H9 (cell line): ENCODE measurements around the gene ELAVL1. TPM values are rescaled to one million over a fixed set of nuclear protein-coding genes. Genes with fewer than 3 reads are reported as not detected.
"Not testable (repeated sequence)": the region's sequence is repeated elsewhere in the genome, so short reads cannot be mapped to it uniquely, and the experiment has no call there.

ENCODE experiments used
- DNase-seq: peaks from one replicate; pipeline ENCODE4 v3.0.0-alpha.2; 2017
- H2AFZ ChIP-seq: one replicate; pipeline ENCODE4 v1.6.1; 2013; ENCODE audit warnings: mild to moderate bottlenecking, low read length, control low read depth, moderate library complexity
- H2AK5ac ChIP-seq: 2 replicates; pipeline ENCODE4 v1.6.1; 2013; ENCODE audit warnings: low read length, control low read depth, mixed read lengths; ENCODE audit not compliant: insufficient read length
- H2BK120ac ChIP-seq: one replicate; pipeline ENCODE4 v1.6.1; 2013; ENCODE audit warnings: low read depth, mild to moderate bottlenecking, low read length, control low read depth, inconsistent platforms; ENCODE audit not compliant: poor library complexity, severe bottlenecking
- H2BK12ac ChIP-seq: 2 replicates; pipeline ENCODE4 v1.6.1; 2013; ENCODE audit warnings: low read length, control low read depth, mixed read lengths, low read depth; ENCODE audit not compliant: insufficient read length
- H2BK15ac ChIP-seq: 2 replicates; pipeline ENCODE4 v1.6.1; 2013; ENCODE audit warnings: low read depth, low read length, control low read depth
- H2BK20ac ChIP-seq: one replicate; pipeline ENCODE4 v1.6.1; 2013; ENCODE audit warnings: low read depth, mild to moderate bottlenecking, low read length, control low read depth, inconsistent platforms; ENCODE audit not compliant: poor library complexity, severe bottlenecking
- H2BK5ac ChIP-seq: 2 replicates; pipeline ENCODE4 v1.6.1; 2013; ENCODE audit warnings: low read length, control low read depth, mixed read lengths; ENCODE audit not compliant: insufficient read length
- H3K14ac ChIP-seq: 2 replicates; pipeline ENCODE4 v1.6.1; 2013; ENCODE audit warnings: low read length, control low read depth; ENCODE audit not compliant: insufficient read depth
- H3K18ac ChIP-seq: 2 replicates; pipeline ENCODE4 v1.6.1; 2013; ENCODE audit warnings: low read depth, mild to moderate bottlenecking, mixed read lengths, low read length, control low read depth; ENCODE audit not compliant: insufficient read length
- H3K23ac ChIP-seq: 2 replicates; pipeline ENCODE4 v1.6.1; 2013; ENCODE audit warnings: low read length, control low read depth, mixed read lengths, low read depth; ENCODE audit not compliant: insufficient read length
- H3K23me2 ChIP-seq: 2 replicates; pipeline ENCODE4 v1.6.1; 2013; ENCODE audit warnings: low read depth, mild to moderate bottlenecking, mixed read lengths, low read length, control low read depth; ENCODE audit not compliant: insufficient read length, poor library complexity, severe bottlenecking
- H3K27ac ChIP-seq: 2 replicates; pipeline ENCODE4 v1.5.1; 2013; ENCODE audit warnings: low read length, control low read depth, mixed read lengths, low read depth; ENCODE audit not compliant: insufficient read length
- H3K27me3 ChIP-seq: 2 replicates; pipeline ENCODE4 v1.6.1; 2013; ENCODE audit warnings: low read length, control low read depth, inconsistent platforms; ENCODE audit not compliant: insufficient read depth
- H3K4ac ChIP-seq: 2 replicates; pipeline ENCODE4 v1.6.1; 2013; ENCODE audit warnings: low read depth, mild to moderate bottlenecking, control low read depth, inconsistent platforms, low read length, moderate library complexity
- H3K4me1 ChIP-seq: 2 replicates; pipeline ENCODE4 v1.6.1; 2013; ENCODE audit warnings: low read length, control low read depth, inconsistent platforms; ENCODE audit not compliant: insufficient read depth
- H3K4me2 ChIP-seq: 2 replicates; pipeline ENCODE4 v1.6.1; 2013; ENCODE audit warnings: low read length, control low read depth, mixed read lengths; ENCODE audit not compliant: insufficient read length, insufficient read depth
- H3K56ac ChIP-seq: 2 replicates; pipeline ENCODE4 v1.6.1; 2013; ENCODE audit warnings: low read depth, mild to moderate bottlenecking, mixed read lengths, low read length, control low read depth; ENCODE audit not compliant: insufficient read length
- H3K79me1 ChIP-seq: 2 replicates; pipeline ENCODE4 v1.6.1; 2013; ENCODE audit warnings: low read depth, mild to moderate bottlenecking, moderate library complexity, low read length, control low read depth, inconsistent platforms; ENCODE audit not compliant: insufficient read depth, poor library complexity, severe bottlenecking
- H3K79me2 ChIP-seq: 2 replicates; pipeline ENCODE4 v1.6.1; 2013; ENCODE audit warnings: low read length, control low read depth, inconsistent platforms; ENCODE audit not compliant: insufficient read depth
- H3K9ac ChIP-seq: 2 replicates; pipeline ENCODE4 v1.6.1; 2013; ENCODE audit warnings: low read length, control low read depth, mixed read lengths; ENCODE audit not compliant: insufficient read length; ENCODE audit errors: extremely low read depth
- H3K9me3 ChIP-seq: one replicate; pipeline ENCODE4 v1.6.1; 2013; ENCODE audit warnings: low read depth, low read length, inconsistent platforms; ENCODE audit not compliant: control insufficient read depth
- H3T11ph ChIP-seq: one replicate; pipeline ENCODE4 v1.6.1; 2013; ENCODE audit warnings: mild to moderate bottlenecking, low read length, control low read depth, inconsistent platforms
- H4K20me1 ChIP-seq: one replicate; pipeline ENCODE4 v1.6.1; 2013; ENCODE audit not compliant: control insufficient read depth, insufficient read length, insufficient read depth
- H4K5ac ChIP-seq: 2 replicates; pipeline ENCODE4 v1.6.1; 2013; ENCODE audit warnings: low read depth, mild to moderate bottlenecking, mixed read lengths, low read length, control low read depth; ENCODE audit not compliant: insufficient read length
- H4K8ac ChIP-seq: replicated peaks from 2 replicates; pipeline ENCODE4 v1.6.1; 2013; ENCODE audit warnings: low read length, control low read depth, mixed read lengths, low read depth; ENCODE audit not compliant: insufficient read length
- H4K91ac ChIP-seq: 2 replicates; pipeline ENCODE4 v1.6.1; 2013; ENCODE audit warnings: low read depth, mild to moderate bottlenecking, moderate library complexity, mixed read lengths, low read length, control low read depth; ENCODE audit not compliant: insufficient read length
- H3K27ac Mint-ChIP-seq, 3 experiments: 2 replicates in 2 of 3; 3 replicates in 1 of 3; pipeline ENCODE4 v1.8.0; 2020 to 2021; ENCODE audit warnings: mixed read lengths in 3 of 3, mild to moderate bottlenecking in 1 of 3, moderate library complexity in 1 of 3
- H3K27me3 Mint-ChIP-seq: 2 replicates; pipeline ENCODE4 v1.8.0; 2021; ENCODE audit warnings: low read depth, mild to moderate bottlenecking, moderate library complexity, mixed read lengths
- H3K36me3 Mint-ChIP-seq, 3 experiments: 2 replicates in 2 of 3; 3 replicates in 1 of 3; pipeline ENCODE4 v1.8.0; 2020 to 2021; ENCODE audit warnings: low read depth in 3 of 3, mixed read lengths in 3 of 3; ENCODE audit not compliant: insufficient read depth in 1 of 3
- H3K4me1 Mint-ChIP-seq, 2 experiments: 2 replicates each; pipeline ENCODE4 v1.8.0; 2020; ENCODE audit warnings: mixed read lengths in 2 of 2
- H3K4me3 Mint-ChIP-seq, 2 experiments: 2 replicates in 1 of 2; 3 replicates in 1 of 2; pipeline ENCODE4 v1.8.0; 2020 to 2021; ENCODE audit warnings: mild to moderate bottlenecking in 2 of 2, mixed read lengths in 2 of 2, moderate library complexity in 1 of 2
- H3K9me3 Mint-ChIP-seq, 2 experiments: 2 replicates in 1 of 2; 3 replicates in 1 of 2; pipeline ENCODE4 v1.8.0; 2020; ENCODE audit warnings: mild to moderate bottlenecking in 2 of 2, mixed read lengths in 2 of 2, moderate library complexity in 1 of 2
- CTCF ChIP-seq: fragments of 200-600 bp; sonication (generic); conservative IDR thresholded peaks from 3 replicates; pipeline ENCODE4 v1.8.0; 2021; ENCODE audit warnings: antibody characterized with exemption, mild to moderate bottlenecking
- WGBS: extraction: QIAGEN DNeasy Blood & Tissue Kit; methylation state at CpG from one replicate; pipeline ENCODE4 v1.1.7; 2013; ENCODE audit warnings: missing lambda C conversion rate, low lambda C conversion rate, mixed read lengths; ENCODE audit not compliant: insufficient read length; ENCODE audit errors: extremely low coverage; 5-methylcytosine and 5-hydroxymethylcytosine counted together
- total RNA-seq: library from RNA; stranded (reverse); gene quantifications from 2 replicates; pipeline ENCODE4 v1.2.1, GENCODE V29; 2021

The ELAVL1 gene
- total RNA-seq, 1 experiment from 2014 or later = 149 TPM

GRCh38 chr19:8034178-8034525 is 28.7 kb upstream of the ELAVL1 start:
- Mint-ChIP-seq H3K9me3 (no peaks in the 10 kb centered on the region), H3K27ac (peak overlapping the region in 1 of 3 experiments; percentile 89; a peak in 1 of 7 replicates), H3K4me3 (no peak overlapping the region), H3K4me1 (peaks cover 18 to 33% of the 10 kb centered on the region in 2 experiments), H3K27me3 (peaks cover 22% of the 10 kb centered on the region), H3K36me3 (no peaks in the 10 kb centered on the region; a peak in 3 of 7 replicates)
- no peak overlapping the region for H3K4me2 ChIP-seq
- H2BK5ac ChIP-seq = no peak overlapping the region
- no CpG with 5 or more reads among the region's 6 CpGs for WGBS
- H3K27ac ChIP-seq = no peak overlapping the region
- H3K14ac ChIP-seq = no peak overlapping the region
- no peaks in the 10 kb centered on the region; the same call in 1 of the 2 replicates for H3K4me1 ChIP-seq
- H3K23me2 ChIP-seq = no peaks in the 10 kb centered on the region
- H3K79me1 ChIP-seq = no peaks in the 10 kb centered on the region
- H4K5ac ChIP-seq = no peak overlapping the region
- no peak overlapping the region for H3K4ac ChIP-seq
- H3T11ph ChIP-seq = no peak overlapping the region
- no peak overlapping the region for H3K56ac ChIP-seq
- H3K79me2 ChIP-seq = no peaks in the 10 kb centered on the region
- no peak overlapping the region for H2BK12ac ChIP-seq
- H2BK120ac ChIP-seq = no peak overlapping the region
- H3K9ac ChIP-seq = no peak overlapping the region
- no peak overlapping the region for H2AK5ac ChIP-seq
- no peak overlapping the region for H3K23ac ChIP-seq
- H3K18ac ChIP-seq = no peak overlapping the region
- no peak overlapping the region for H4K91ac ChIP-seq
- no peaks in the 10 kb centered on the region for H3K27me3 ChIP-seq
- no peak for DNase-seq
- no peak overlapping the region for H2BK20ac ChIP-seq
- no peaks in the 10 kb centered on the region for H4K20me1 ChIP-seq
- no peak for TF ChIP-seq CTCF
- H3K9me3 ChIP-seq = no peaks in the 10 kb centered on the region
- H2AFZ ChIP-seq = no peak overlapping the region
- H4K8ac ChIP-seq = no peak overlapping the region
- no peak overlapping the region for H2BK15ac ChIP-seq

GRCh38 chr19:8033287-8034177 is 28.1 kb upstream of the ELAVL1 start:
- H3K14ac ChIP-seq, H3K9ac ChIP-seq, H3K27me3 ChIP-seq, H4K91ac ChIP-seq, H3K36me3 Mint-ChIP-seq, H2BK15ac ChIP-seq, H4K5ac ChIP-seq, H2BK120ac ChIP-seq, H3K4me1 ChIP-seq, H3K79me1 ChIP-seq, DNase-seq, H3T11ph ChIP-seq, H3K27ac ChIP-seq, H3K4ac ChIP-seq, H3K9me3 ChIP-seq, H4K20me1 ChIP-seq, H2AK5ac ChIP-seq, H2BK5ac ChIP-seq, H3K9me3 Mint-ChIP-seq, H3K56ac ChIP-seq, H2BK20ac ChIP-seq, H2BK12ac ChIP-seq, H3K4me2 ChIP-seq, H3K23me2 ChIP-seq, H3K79me2 ChIP-seq, H4K8ac ChIP-seq, H3K23ac ChIP-seq: not testable (repeated sequence)
- Mint-ChIP-seq H3K27ac (peak overlapping the region in 2 of 3 experiments; percentile 89 to 98; a peak in 6 of 7 replicates), H3K4me3 (peak overlapping the region in 1 of 2 experiments; percentile 17; a peak in 1 of 5 replicates), H3K27me3 (peaks cover 21% of the 10 kb centered on the region), H3K4me1 (peaks cover 23 to 38% of the 10 kb centered on the region in 2 experiments)
- Histone ChIP-seq H2AFZ (peak overlapping the region; percentile 18), H3K18ac (peak overlapping the region; percentile 50)
- no CpG with 5 or more reads among the region's 22 CpGs for WGBS
